Mesendoderm (in vitro differentiated cells): ENCODE results near the gene S100A10.

ENCODE experiments used
- DNase-seq: peaks from one replicate; pipeline ENCODE4 v3.0.0; 2013
- H2AK5ac ChIP-seq: 2 replicates; pipeline ENCODE4 v1.6.1; 2013; ENCODE audit warnings: low read length, inconsistent platforms
- H2BK120ac ChIP-seq: 2 replicates; pipeline ENCODE4 v1.6.1; 2013; ENCODE audit warnings: low read depth, mild to moderate bottlenecking, low read length, moderate library complexity, mixed read lengths
- H2BK15ac ChIP-seq: replicated peaks from 2 replicates; pipeline ENCODE4 v1.6.1; 2013; ENCODE audit warnings: low read depth, mild to moderate bottlenecking, moderate library complexity
- H2BK5ac ChIP-seq: 2 replicates; pipeline ENCODE4 v1.6.1; 2013; ENCODE audit warnings: low read length, inconsistent platforms
- H3K18ac ChIP-seq: 2 replicates; pipeline ENCODE4 v1.6.1; 2013; ENCODE audit warnings: mild to moderate bottlenecking, low read length, mixed read lengths
- H3K23ac ChIP-seq: one replicate; pipeline ENCODE4 v1.6.1; 2013; ENCODE audit warnings: low read length
- H3K27ac ChIP-seq: 2 replicates; pipeline ENCODE4 v1.5.1; 2013; ENCODE audit warnings: low read depth, mild to moderate bottlenecking, inconsistent platforms, low read length, moderate library complexity
- H3K27me3 ChIP-seq: 2 replicates; pipeline ENCODE4 v1.6.1; 2013; ENCODE audit warnings: low read length, control low read depth, mild to moderate bottlenecking, inconsistent platforms; ENCODE audit not compliant: insufficient read depth, poor library complexity
- H3K36me3 ChIP-seq: 2 replicates; pipeline ENCODE4 v1.6.1; 2013; ENCODE audit warnings: low read length, inconsistent platforms; ENCODE audit not compliant: control insufficient read depth, insufficient read depth
- H3K4ac ChIP-seq: one replicate; pipeline ENCODE4 v1.6.1; 2013; ENCODE audit warnings: low read depth, mild to moderate bottlenecking, low read length, moderate library complexity
- H3K4me1 ChIP-seq: 2 replicates; pipeline ENCODE4 v1.6.1; 2013; ENCODE audit warnings: low read depth, low read length, inconsistent platforms; ENCODE audit not compliant: control insufficient read depth
- H3K4me2 ChIP-seq: 2 replicates; pipeline ENCODE4 v1.6.1; 2013; ENCODE audit warnings: low read length
- H3K4me3 ChIP-seq: 2 replicates; pipeline ENCODE4 v1.5.1; 2013; ENCODE audit warnings: mild to moderate bottlenecking, low read length
- H3K56ac ChIP-seq: one replicate; pipeline ENCODE4 v1.6.1; 2013; ENCODE audit warnings: low read length
- H3K79me1 ChIP-seq: 2 replicates; pipeline ENCODE4 v1.6.1; 2013; ENCODE audit warnings: low read length, inconsistent platforms
- H3K79me2 ChIP-seq: 2 replicates; pipeline ENCODE4 v1.6.1; 2013; ENCODE audit warnings: mild to moderate bottlenecking, low read length; ENCODE audit not compliant: control insufficient read depth, insufficient read depth
- H3K9ac ChIP-seq: 2 replicates; pipeline ENCODE4 v1.6.1; 2013; ENCODE audit warnings: low read length, inconsistent platforms
- H4K5ac ChIP-seq: one replicate; pipeline ENCODE4 v1.6.1; 2013; ENCODE audit warnings: low read length
- H4K8ac ChIP-seq: one replicate; pipeline ENCODE4 v1.6.1; 2013; ENCODE audit warnings: low read depth, mild to moderate bottlenecking, control low read depth, low read length, moderate library complexity
- WGBS: extraction: QIAGEN DNeasy Blood & Tissue Kit; methylation state at CpG from one replicate; pipeline ENCODE4 v1.1.7; 2013; ENCODE audit warnings: low lambda C conversion rate, missing lambda C conversion rate; ENCODE audit not compliant: insufficient coverage; ENCODE audit errors: extremely low coverage; 5-methylcytosine and 5-hydroxymethylcytosine counted together

The S100A10 gene

DNA sequence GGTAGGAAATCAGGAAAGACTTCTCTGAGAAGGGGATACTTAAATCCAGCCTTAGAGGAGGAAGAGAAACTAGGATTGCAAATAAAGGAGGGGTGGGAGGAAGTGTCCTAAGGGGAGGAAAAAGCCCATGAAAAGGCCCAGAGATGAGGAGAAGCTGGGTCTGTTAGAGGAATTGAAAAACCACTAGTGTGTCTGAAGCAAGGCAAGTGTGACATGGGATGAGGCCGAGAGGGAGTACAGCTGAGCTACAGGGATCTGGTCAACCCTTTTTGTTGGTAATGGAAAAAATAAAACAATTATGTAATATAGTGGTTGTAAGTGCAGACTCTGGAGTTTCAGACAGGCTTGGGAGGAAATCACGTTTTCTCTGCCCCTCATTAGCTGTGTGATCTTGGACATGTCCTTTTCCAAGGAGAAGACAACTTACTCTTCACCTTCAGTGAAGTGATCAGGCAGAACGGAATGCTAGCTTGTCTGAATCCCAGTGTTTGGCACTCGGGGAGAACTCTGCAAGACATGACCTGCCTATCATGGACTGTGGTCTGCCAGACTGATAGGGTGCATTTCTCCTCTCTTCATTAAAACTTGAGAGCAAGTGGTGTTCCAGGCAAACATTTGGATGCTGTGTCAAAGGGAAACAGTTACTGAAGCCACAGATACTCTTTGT is 7.4 kb upstream of the S100A10 start:
- Histone ChIP-seq H3K79me1 (no peaks in the 10 kb centered on the region), H2BK15ac (no peak overlapping the region), H2BK120ac (no peak overlapping the region), H3K4me3 (no peak overlapping the region), H3K36me3 (no peaks in the 10 kb centered on the region), H4K5ac (no peak overlapping the region), H3K23ac (no peak overlapping the region), H3K9ac (no peak overlapping the region), H3K18ac (peak overlapping the region; percentile 11), H3K4me1 (peaks cover 2% of the 10 kb centered on the region), H3K27me3 (no peaks in the 10 kb centered on the region), H3K4ac (no peak overlapping the region), H3K27ac (no peak overlapping the region), H2AK5ac (peak overlapping the region; percentile 70), H4K8ac (no peak overlapping the region), H3K4me2 (no peak overlapping the region), H3K79me2 (no peaks in the 10 kb centered on the region), H2BK5ac (peak overlapping the region; percentile 13), H3K56ac (no peak overlapping the region)
- DNase-seq, result no peak
- WGBS, result no CpG with 5 or more reads among the region's 4 CpGs

DNA sequence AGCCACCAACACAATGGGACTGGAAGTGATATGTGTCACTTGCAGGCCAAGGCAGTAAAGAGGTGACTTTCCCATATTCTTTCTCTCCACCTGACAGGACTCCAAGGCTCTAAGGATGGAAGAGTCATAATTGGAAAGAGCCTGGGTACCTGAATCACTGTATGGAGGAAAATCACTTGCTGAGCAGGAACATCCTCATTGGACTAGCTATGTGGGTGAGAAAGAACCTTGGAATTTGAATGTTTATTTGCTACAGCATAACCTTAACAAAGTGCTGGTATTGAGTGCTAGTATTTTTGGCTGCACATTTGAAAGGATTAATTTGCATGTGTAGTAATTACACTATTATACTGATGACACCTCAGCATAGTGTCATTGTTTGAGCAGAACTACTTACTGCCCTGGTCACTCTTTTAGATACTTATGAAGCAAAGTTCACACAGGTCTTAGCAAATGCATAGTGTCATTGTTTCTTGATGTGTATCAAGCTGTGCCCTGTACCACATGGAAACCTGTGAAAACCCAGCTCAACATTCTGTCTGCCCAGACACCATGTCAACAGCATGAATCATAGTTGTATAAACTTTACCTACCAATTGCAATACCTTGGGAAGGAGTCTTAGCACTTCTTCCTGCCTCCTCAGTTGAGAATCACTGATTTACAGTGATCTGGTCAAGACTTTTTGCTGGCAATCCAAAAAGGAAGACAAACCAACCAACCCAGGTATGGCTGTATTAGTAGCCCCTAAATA is 5.1 kb upstream of the S100A10 start:
- H3K4me2 ChIP-seq, result no peak overlapping the region
- no peak overlapping the region for H4K8ac ChIP-seq
- H4K5ac ChIP-seq, result no peak overlapping the region
- H3K79me2 ChIP-seq, result no peaks in the 10 kb centered on the region
- no peaks in the 10 kb centered on the region for H3K27me3 ChIP-seq
- no peak overlapping the region for H2BK5ac ChIP-seq
- H3K79me1 ChIP-seq, result no peaks in the 10 kb centered on the region
- no peak for DNase-seq
- H3K4me3 ChIP-seq, result no peak overlapping the region
- no peak overlapping the region for H3K27ac ChIP-seq
- no peak overlapping the region for H2AK5ac ChIP-seq
- peaks cover 3% of the 10 kb centered on the region for H3K4me1 ChIP-seq
- H2BK120ac ChIP-seq, result no peak overlapping the region
- H2BK15ac ChIP-seq, result no peak overlapping the region
- no peak overlapping the region for H3K4ac ChIP-seq
- no peak overlapping the region for H3K9ac ChIP-seq
- H3K18ac ChIP-seq, result no peak overlapping the region
- no peaks in the 10 kb centered on the region for H3K36me3 ChIP-seq
- H3K56ac ChIP-seq, result no peak overlapping the region
- H3K23ac ChIP-seq, result no peak overlapping the region

DNA sequence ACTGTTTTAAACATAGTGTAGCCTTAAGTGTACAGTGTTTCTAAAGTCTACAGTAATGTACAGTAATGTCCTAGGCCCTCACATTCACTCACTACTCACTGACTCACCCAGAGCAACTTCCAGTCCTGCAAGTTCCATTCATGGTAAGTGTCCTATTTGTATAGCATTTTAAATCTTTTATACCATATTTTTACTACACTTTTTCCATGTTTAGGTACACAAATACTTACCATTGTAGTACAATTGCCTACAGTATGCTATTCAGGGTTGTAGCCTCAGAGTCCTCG is 3.6 kb upstream of the S100A10 start:
- Histone ChIP-seq H3K27ac (no peak overlapping the region), H4K8ac (no peak overlapping the region), H2BK120ac (no peak overlapping the region), H3K79me1 (no peaks in the 10 kb centered on the region), H2AK5ac (no peak overlapping the region), H3K4me1 (peaks cover 3% of the 10 kb centered on the region), H3K79me2 (peaks cover 3% of the 10 kb centered on the region), H3K18ac (no peak overlapping the region), H3K4ac (no peak overlapping the region), H3K56ac (no peak overlapping the region), H3K4me3 (no peak overlapping the region), H3K36me3 (no peaks in the 10 kb centered on the region), H3K27me3 (no peaks in the 10 kb centered on the region), H2BK5ac (no peak overlapping the region), H4K5ac (no peak overlapping the region), H3K9ac (no peak overlapping the region), H3K23ac (no peak overlapping the region), H3K4me2 (no peak overlapping the region), H2BK15ac (no peak overlapping the region)
- WGBS, result no CpG with 5 or more reads among the region's 1 CpG
- no peak for DNase-seq

DNA sequence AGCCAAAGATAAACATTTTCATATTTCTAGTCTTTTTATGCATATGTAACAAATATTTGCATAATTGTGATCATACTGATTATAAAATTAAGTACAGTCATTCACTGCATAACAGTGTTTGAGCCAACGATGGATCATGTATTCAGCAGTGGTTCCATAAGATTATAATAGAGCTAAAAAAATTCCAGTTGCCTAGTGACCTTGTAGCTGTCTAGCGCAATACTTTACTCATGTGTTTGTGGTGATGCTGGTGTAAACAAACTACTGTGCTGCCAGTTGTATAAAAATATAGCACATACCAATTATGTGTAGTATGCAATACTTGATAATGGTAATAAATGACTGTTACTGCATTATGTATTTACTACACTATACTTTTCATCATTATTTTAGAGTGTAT is 2.1 kb upstream of the S100A10 start:
- peaks cover 2% of the 10 kb centered on the region for H3K79me1 ChIP-seq
- H3K18ac ChIP-seq, result no peak overlapping the region
- no peak for DNase-seq
- no peak overlapping the region for H3K4ac ChIP-seq
- H3K9ac ChIP-seq, result no peak overlapping the region
- no peak overlapping the region for H3K23ac ChIP-seq
- no peak overlapping the region for H4K5ac ChIP-seq
- no peak overlapping the region for H3K56ac ChIP-seq
- no peaks in the 10 kb centered on the region for H3K36me3 ChIP-seq
- H2BK120ac ChIP-seq, result no peak overlapping the region
- H3K4me1 ChIP-seq, result peaks cover 3% of the 10 kb centered on the region
- no peak overlapping the region for H2AK5ac ChIP-seq
- no peaks in the 10 kb centered on the region for H3K27me3 ChIP-seq
- peaks cover 16% of the 10 kb centered on the region for H3K79me2 ChIP-seq
- H3K4me3 ChIP-seq, result no peak overlapping the region
- H3K27ac ChIP-seq, result no peak overlapping the region
- no peak overlapping the region for H4K8ac ChIP-seq
- H2BK5ac ChIP-seq, result no peak overlapping the region
- WGBS, result no CpG with 5 or more reads among the region's 2 CpGs
- H2BK15ac ChIP-seq, result no peak overlapping the region
- no peak overlapping the region for H3K4me2 ChIP-seq

DNA sequence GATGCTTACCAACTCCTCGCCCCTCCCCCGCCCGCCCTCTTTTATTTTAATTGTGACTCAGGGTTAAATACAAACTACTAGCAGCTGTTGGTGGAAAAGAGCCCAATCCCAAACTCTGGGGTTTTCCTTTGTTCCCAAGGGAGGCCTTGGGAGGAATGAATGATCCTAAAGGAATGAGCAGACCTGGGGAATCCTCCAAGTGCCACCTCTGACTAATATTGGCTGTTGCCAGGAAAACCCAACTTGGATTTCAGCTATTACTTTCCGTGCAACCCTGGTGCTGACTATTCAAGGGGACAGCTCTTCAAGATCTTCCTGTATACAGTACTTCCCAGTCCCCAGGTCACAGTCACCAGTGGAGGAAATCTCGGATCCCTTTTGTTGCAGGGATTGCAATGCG is 1.3 kb upstream of the S100A10 start:
- H3K4me1 ChIP-seq, result peaks cover 3% of the 10 kb centered on the region
- no peak overlapping the region for H3K4me3 ChIP-seq
- no peak overlapping the region for H3K4ac ChIP-seq
- H2BK120ac ChIP-seq, result no peak overlapping the region
- no peaks in the 10 kb centered on the region for H3K27me3 ChIP-seq
- H3K36me3 ChIP-seq, result no peaks in the 10 kb centered on the region
- no peak overlapping the region for H3K4me2 ChIP-seq
- H4K5ac ChIP-seq, result no peak overlapping the region
- no peak overlapping the region for H2BK15ac ChIP-seq
- no peak overlapping the region for H3K27ac ChIP-seq
- H2AK5ac ChIP-seq, result no peak overlapping the region
- H3K56ac ChIP-seq, result peak overlapping the region; percentile 25
- DNase-seq, result peak; percentile 89
- H3K18ac ChIP-seq, result no peak overlapping the region
- peaks cover 2% of the 10 kb centered on the region for H3K79me1 ChIP-seq
- H3K79me2 ChIP-seq, result peaks cover 25% of the 10 kb centered on the region
- no peak overlapping the region for H2BK5ac ChIP-seq
- no peak overlapping the region for H3K9ac ChIP-seq
- H4K8ac ChIP-seq, result no peak overlapping the region
- no peak overlapping the region for H3K23ac ChIP-seq
- no CpG with 5 or more reads among the region's 6 CpGs for WGBS
